OCI-LY3 (cell line): ENCODE data around the gene TBCE.

Experiments used
- H2AFZ ChIP-seq: fragments of 200-600, 300-600 bp; shearing (Covaris generic); 2 replicates; pipeline ENCODE4 v1.6.0; 2014; ENCODE audit warnings: antibody characterized with exemption, low read depth, low read length
- H3K27ac ChIP-seq: fragments of 200-600, 300-600 bp; sonication (generic); 2 replicates; pipeline ENCODE4 v1.5.1; 2014; ENCODE audit warnings: mild to moderate bottlenecking, low read length, moderate library complexity, mixed read lengths
- H3K27me3 ChIP-seq: fragments of 200-600, 300-600 bp; sonication (generic); 2 replicates; pipeline ENCODE4 v1.6.1; 2014; ENCODE audit warnings: low read depth, low read length, mixed read lengths
- H3K36me3 ChIP-seq: fragments of 200-600, 300-600 bp; sonication (generic); replicated peaks from 2 replicates; pipeline ENCODE3; 2014; ENCODE audit warnings: low read depth, low read length, mixed read lengths
- H3K4me1 ChIP-seq: fragments of 300-600, 200-600 bp; sonication (generic); 2 replicates; pipeline ENCODE4 v1.6.1; 2014; ENCODE audit warnings: low read length, mixed read lengths
- H3K4me2 ChIP-seq: fragments of 200-600, 300-600 bp; sonication (generic); 2 replicates; pipeline ENCODE4 v1.6.1; 2014; ENCODE audit warnings: low read length, mixed read lengths
- H3K4me3 ChIP-seq: fragments of 300-600, 200-600 bp; sonication (generic); 2 replicates; pipeline ENCODE4 v1.5.1; 2014; ENCODE audit warnings: antibody characterized with exemption, mild to moderate bottlenecking, low read length, moderate library complexity
- H3K79me2 ChIP-seq: fragments of 300-600, 200-600 bp; shearing (Covaris generic); 2 replicates; pipeline ENCODE4 v1.6.1; 2014; ENCODE audit warnings: mild to moderate bottlenecking, low read length, mixed read lengths
- H3K9ac ChIP-seq: fragments of 300-600, 200-600 bp; shearing (Covaris generic); 2 replicates; pipeline ENCODE4 v1.6.0; 2014; ENCODE audit warnings: mild to moderate bottlenecking, low read length, moderate library complexity
- H3K9me3 ChIP-seq: fragments of 200-600, 300-600 bp; shearing (Covaris generic); 2 replicates; pipeline ENCODE4 v1.6.1; 2014; ENCODE audit warnings: low read length, mixed read lengths; ENCODE audit not compliant: insufficient read depth
- H4K20me1 ChIP-seq: fragments of 200-600, 300-600 bp; sonication (generic); 2 replicates; pipeline ENCODE4 v1.6.1; 2016; ENCODE audit warnings: low read length, mixed read lengths; ENCODE audit not compliant: insufficient read depth
- EZH2phosphoT487 ChIP-seq: fragments of 200-600 bp; shearing (Covaris generic); IDR thresholded peaks from 2 replicates; pipeline ENCODE4 v1.6.1; 2018; ENCODE audit warnings: antibody characterized with exemption, mixed run types, low read depth
- TF ChIP-seq, protein P1 (sequence below): fragments of 200-600, 300-600 bp; sonication (generic); IDR thresholded peaks from 2 replicates; pipeline ENCODE4 v1.5.1; 2014; ENCODE audit warnings: antibody characterized with exemption, low read length, low read depth

Gene TBCE

DNA sequence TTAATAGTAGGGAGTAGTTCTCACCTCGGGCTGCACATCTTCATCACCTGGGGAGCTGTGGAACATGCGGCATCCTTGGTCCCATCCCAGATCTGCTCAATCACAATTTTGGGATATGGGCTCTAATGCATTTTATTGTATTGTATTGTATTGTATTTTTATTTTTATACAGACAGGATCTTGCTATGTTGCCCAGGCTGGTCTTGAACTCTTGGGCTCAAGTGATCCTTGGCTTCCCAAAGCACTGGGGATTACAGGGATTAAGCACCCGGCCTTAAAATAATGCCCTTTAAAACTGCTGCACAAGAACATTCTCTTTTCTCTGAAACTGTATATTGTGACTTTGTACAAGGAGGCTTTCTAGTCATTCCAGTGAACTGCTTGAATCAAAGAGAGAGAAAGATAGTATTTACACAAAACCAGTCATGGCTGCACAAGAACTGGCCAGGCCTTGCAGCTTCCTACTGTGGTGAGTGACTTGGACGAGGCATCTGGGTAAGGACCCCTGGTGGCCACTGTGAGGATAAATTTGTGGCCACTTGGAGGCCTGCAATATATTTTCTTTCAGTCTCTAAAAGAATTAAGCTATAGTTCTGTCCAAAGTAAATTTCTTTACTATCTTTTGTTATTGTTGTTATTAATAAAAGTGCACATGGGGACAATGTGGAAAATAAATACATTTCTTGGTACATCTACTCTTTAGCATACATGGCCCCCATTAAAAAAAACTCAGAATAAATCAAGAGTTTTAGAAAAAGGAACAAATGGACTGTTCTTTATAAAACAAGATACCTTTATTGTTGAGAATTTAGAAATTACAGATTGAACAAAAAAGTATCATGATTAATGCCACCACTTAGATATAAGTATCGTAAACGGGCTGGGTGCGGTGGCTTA lies 48.0 kb downstream of the TBCE start:
- no peak overlapping the region for H3K4me2 ChIP-seq
- H3K27me3 ChIP-seq: no peaks in the 10 kb centered on the region
- no peaks in the 10 kb centered on the region for H3K4me1 ChIP-seq
- H3K27ac ChIP-seq: no peak overlapping the region
- peaks cover 6% of the 10 kb centered on the region for H3K36me3 ChIP-seq
- TF ChIP-seq EZH2phosphoT487: no peak
- TF ChIP-seq, protein P1, sequence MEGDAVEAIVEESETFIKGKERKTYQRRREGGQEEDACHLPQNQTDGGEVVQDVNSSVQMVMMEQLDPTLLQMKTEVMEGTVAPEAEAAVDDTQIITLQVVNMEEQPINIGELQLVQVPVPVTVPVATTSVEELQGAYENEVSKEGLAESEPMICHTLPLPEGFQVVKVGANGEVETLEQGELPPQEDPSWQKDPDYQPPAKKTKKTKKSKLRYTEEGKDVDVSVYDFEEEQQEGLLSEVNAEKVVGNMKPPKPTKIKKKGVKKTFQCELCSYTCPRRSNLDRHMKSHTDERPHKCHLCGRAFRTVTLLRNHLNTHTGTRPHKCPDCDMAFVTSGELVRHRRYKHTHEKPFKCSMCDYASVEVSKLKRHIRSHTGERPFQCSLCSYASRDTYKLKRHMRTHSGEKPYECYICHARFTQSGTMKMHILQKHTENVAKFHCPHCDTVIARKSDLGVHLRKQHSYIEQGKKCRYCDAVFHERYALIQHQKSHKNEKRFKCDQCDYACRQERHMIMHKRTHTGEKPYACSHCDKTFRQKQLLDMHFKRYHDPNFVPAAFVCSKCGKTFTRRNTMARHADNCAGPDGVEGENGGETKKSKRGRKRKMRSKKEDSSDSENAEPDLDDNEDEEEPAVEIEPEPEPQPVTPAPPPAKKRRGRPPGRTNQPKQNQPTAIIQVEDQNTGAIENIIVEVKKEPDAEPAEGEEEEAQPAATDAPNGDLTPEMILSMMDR: peak; percentile 83
- no peak overlapping the region for H2AFZ ChIP-seq
- no peaks in the 10 kb centered on the region for H4K20me1 ChIP-seq
- H3K9me3 ChIP-seq: no peaks in the 10 kb centered on the region
- no peak overlapping the region for H3K4me3 ChIP-seq
- H3K79me2 ChIP-seq: no peaks in the 10 kb centered on the region
- H3K9ac ChIP-seq: no peak overlapping the region

DNA sequence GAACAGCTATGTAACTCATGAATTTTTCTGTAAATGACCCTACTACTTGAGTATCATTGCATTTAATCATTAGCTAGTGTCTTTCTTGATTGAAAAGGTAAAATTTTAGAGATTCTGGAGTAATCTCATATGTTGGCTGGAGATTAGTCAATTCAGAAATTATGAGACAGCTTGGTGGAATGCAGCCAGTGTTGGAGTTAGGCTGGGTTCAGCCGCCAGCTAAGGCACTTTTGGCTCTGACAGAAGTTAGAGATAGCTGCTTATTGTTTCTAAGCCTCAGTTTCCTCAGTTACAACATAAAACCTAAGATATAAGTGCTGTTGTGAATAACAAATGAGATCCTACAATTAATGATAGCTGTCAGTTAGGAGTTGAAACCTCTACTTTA lies 49.4 kb downstream of the TBCE start:
- H3K36me3 ChIP-seq: peaks cover 6% of the 10 kb centered on the region
- no peak overlapping the region for H3K27ac ChIP-seq
- no peak overlapping the region for H3K9ac ChIP-seq
- no peak overlapping the region for H3K4me2 ChIP-seq
- H3K9me3 ChIP-seq: no peaks in the 10 kb centered on the region
- no peak overlapping the region for H3K4me3 ChIP-seq
- no peaks in the 10 kb centered on the region for H3K4me1 ChIP-seq
- no peaks in the 10 kb centered on the region for H3K27me3 ChIP-seq
- no peaks in the 10 kb centered on the region for H4K20me1 ChIP-seq
- no peaks in the 10 kb centered on the region for H3K79me2 ChIP-seq
- TF ChIP-seq, protein P1: no peak
- no peak for TF ChIP-seq EZH2phosphoT487
- H2AFZ ChIP-seq: no peak overlapping the region

DNA sequence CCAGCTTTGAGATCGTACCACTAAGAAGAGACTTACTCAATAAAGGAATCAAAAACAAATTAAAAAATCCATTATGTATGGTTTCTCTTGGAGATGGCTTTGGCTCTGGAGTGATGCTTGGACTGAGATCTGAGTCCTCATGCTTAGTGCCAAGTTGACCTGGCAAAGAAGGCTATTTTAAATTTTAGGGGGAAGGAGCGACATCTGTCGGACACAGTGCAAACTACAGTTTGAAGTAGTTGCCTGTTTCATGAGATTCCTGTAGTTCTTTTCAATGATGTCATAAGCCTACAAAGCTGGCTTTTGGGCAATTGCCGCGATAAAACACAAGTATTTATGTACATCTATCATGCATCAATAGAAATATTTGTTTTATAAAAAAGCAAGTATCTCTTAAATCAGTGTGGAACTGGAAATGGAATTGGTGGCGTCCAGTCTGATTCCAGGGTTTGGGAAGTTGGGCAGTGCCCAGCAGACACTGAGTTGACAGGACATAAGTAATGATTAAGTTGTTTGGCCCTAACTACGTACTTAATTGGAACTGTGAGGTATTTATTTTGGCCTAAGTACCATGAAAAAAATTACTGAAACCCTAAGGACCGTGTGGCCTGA lies 50.0 kb downstream of the TBCE start:
- Histone ChIP-seq H4K20me1 (no peaks in the 10 kb centered on the region), H3K4me2 (no peak overlapping the region), H3K9me3 (no peaks in the 10 kb centered on the region), H3K27ac (no peak overlapping the region), H3K9ac (no peak overlapping the region), H3K4me1 (no peaks in the 10 kb centered on the region), H2AFZ (no peak overlapping the region), H3K27me3 (no peaks in the 10 kb centered on the region), H3K36me3 (peaks cover 6% of the 10 kb centered on the region), H3K4me3 (no peak overlapping the region), H3K79me2 (no peaks in the 10 kb centered on the region)
- TF ChIP-seq, protein P1: peak; percentile 92
- TF ChIP-seq EZH2phosphoT487: no peak

DNA sequence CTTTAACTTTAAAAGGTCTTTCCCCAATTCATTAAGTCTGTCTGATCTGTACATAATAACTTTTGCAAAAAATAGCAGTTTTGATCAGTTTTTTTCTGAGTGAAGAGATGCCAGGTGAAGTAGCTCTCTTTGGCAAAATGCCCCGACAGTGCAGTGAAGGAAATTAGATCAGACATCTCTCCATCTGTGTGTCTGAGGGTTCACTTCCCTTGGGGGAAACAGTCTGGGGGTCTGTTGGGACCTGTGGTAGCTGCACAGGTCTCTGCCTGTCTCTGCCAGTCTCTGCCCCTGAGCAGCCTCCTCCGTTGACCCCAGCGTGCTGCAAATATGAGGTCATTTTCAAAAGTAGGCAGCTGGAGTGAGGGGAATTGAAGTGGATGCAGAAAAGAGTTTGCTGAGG lies 54.5 kb downstream of the TBCE start:
- TF ChIP-seq EZH2phosphoT487: no peak
- no peak overlapping the region for H3K4me2 ChIP-seq
- H3K9me3 ChIP-seq: no peaks in the 10 kb centered on the region
- no peaks in the 10 kb centered on the region; the same call in 1 of the 2 replicates for H4K20me1 ChIP-seq
- no peak overlapping the region for H3K27ac ChIP-seq
- no peak overlapping the region for H3K4me3 ChIP-seq
- no peak overlapping the region for H2AFZ ChIP-seq
- no peaks in the 10 kb centered on the region for H3K36me3 ChIP-seq
- no peaks in the 10 kb centered on the region for H3K79me2 ChIP-seq
- no peaks in the 10 kb centered on the region for H3K4me1 ChIP-seq
- no peak overlapping the region for H3K9ac ChIP-seq
- no peaks in the 10 kb centered on the region for H3K27me3 ChIP-seq
